ENCODE results near the gene SMAD2.
"Not testable (repeated sequence)": the region's sequence is repeated elsewhere in the genome, so short reads cannot be mapped to it uniquely, and the experiment has no call there.

The SMAD2 gene

DNA sequence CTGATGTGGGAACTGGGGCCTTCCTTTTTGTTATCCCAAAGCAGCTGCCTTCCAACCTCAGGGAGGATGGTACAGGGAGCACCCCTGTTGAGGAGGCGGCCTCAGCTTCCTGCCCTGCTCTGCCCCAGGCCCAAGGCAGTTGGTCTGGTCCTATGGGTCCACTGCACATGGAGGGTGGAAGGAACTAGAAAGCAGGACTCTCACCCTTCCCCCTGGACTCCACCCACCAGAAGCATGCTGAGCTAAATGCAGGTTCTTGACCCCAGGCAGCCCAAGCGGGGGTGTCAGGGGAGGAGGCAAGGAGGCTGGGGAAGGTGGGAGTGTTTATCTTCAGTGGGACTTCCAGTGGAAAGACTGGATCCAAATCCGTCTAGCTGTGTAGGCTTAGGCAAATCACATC, 158.5 kb downstream of the SMAD2 start:
- TF ChIP-seq CTCF (IDR thresholded peaks at IDR 0.05; ENCODE audit: low read depth, low read length) = no peak
- no peak for DNase-seq (ENCODE audit: low read depth in 2 of 2)
- H3K4me3 ChIP-seq (replicated peaks in 1 of 2; ENCODE audit: low read depth in 2 of 2, low read length in 2 of 2) = no peak overlapping the region

- TF ChIP-seq CTCF (IDR thresholded peaks at IDR 0.05; ENCODE audit: low read depth, low read length) = no peak
- no peak overlapping the region for H3K4me3 ChIP-seq (replicated peaks in 1 of 2; ENCODE audit: low read depth in 2 of 2, low read length in 2 of 2)
- DNase-seq (ENCODE audit: low read depth in 2 of 2) = no peak
Observed at GRCh38 chr18:47767699-47768098, 162.8 kb downstream of the SMAD2 start.

- H3K4me3 ChIP-seq (replicated peaks in 1 of 2; ENCODE audit: low read depth in 2 of 2, low read length in 2 of 2); DNase-seq (ENCODE audit: low read depth in 2 of 2): not testable (repeated sequence)
Observed at GRCh38 chr18:47767198-47767597, 163.3 kb downstream of the SMAD2 start.

Data from cardiac fibroblast (primary cell).